Measurements from ENCODE around the gene ANKZF1. TPM values are rescaled to one million over a fixed set of nuclear protein-coding genes. Genes with fewer than 3 reads are reported as not detected.

The ANKZF1 gene
- total and polyA plus RNA-seq, 10 of the 15 experiments (the other 5 are each of a cell fraction or from before 2014, with no cell fraction given) = 3.1 to 104 (median 35.0) TPM

DNA sequence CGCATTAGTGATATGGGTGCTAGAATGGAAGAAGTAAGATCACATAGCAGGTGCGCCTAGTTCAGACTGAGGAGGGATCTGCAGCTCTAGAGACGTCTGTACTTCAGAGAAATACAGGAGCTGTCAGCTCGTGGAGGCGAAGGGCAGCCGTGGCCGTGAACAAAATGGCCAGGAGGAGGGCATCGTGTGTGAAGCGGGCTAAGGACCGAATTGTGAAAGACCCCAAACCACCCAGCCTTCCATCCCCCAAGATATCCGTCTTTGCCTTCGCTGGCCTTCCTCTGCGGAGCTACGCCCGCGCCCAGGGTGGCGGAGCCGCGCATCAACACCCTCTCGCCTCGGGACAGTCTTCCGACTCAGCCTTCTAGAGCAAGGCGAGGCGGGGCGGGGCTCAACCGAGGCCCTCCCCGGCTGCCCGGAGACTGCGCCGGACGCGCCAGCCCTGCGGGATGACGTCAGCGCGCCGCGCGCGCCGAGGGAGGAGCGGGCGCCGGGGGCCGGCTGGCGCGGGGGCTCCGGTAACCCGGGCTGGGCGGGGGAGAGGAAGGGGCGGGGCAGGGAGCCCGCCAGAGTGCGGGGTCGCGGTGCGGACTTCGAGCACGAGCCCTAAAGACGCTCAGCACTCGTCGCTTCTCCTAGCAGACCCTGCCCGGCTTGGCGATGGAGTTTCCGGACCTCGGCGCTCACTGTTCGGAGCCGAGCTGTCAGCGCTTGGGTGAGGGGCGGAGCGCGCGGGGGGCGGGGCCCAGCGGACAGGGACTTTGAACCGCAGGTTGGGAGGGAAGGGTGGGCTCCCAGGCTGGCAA lies 23.1 kb upstream of the ANKZF1 start, which contains the start of gene ZFAND2B (continued):
- no peak for TF ChIP-seq ZBTB33 (IDR thresholded peaks at IDR 0.05)
- TF ChIP-seq, protein P1, sequence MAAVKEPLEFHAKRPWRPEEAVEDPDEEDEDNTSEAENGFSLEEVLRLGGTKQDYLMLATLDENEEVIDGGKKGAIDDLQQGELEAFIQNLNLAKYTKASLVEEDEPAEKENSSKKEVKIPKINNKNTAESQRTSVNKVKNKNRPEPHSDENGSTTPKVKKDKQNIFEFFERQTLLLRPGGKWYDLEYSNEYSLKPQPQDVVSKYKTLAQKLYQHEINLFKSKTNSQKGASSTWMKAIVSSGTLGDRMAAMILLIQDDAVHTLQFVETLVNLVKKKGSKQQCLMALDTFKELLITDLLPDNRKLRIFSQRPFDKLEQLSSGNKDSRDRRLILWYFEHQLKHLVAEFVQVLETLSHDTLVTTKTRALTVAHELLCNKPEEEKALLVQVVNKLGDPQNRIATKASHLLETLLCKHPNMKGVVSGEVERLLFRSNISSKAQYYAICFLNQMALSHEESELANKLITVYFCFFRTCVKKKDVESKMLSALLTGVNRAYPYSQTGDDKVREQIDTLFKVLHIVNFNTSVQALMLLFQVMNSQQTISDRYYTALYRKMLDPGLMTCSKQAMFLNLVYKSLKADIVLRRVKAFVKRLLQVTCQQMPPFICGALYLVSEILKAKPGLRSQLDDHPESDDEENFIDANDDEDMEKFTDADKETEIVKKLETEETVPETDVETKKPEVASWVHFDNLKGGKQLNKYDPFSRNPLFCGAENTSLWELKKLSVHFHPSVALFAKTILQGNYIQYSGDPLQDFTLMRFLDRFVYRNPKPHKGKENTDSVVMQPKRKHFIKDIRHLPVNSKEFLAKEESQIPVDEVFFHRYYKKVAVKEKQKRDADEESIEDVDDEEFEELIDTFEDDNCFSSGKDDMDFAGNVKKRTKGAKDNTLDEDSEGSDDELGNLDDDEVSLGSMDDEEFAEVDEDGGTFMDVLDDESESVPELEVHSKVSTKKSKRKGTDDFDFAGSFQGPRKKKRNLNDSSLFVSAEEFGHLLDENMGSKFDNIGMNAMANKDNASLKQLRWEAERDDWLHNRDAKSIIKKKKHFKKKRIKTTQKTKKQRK (IDR thresholded peaks at IDR 0.05; ENCODE audit: low read depth, low read length) = no peak
- TF ChIP-seq, protein P2, sequence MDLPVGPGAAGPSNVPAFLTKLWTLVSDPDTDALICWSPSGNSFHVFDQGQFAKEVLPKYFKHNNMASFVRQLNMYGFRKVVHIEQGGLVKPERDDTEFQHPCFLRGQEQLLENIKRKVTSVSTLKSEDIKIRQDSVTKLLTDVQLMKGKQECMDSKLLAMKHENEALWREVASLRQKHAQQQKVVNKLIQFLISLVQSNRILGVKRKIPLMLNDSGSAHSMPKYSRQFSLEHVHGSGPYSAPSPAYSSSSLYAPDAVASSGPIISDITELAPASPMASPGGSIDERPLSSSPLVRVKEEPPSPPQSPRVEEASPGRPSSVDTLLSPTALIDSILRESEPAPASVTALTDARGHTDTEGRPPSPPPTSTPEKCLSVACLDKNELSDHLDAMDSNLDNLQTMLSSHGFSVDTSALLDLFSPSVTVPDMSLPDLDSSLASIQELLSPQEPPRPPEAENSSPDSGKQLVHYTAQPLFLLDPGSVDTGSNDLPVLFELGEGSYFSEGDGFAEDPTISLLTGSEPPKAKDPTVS (IDR thresholded peaks at IDR 0.05; ENCODE audit: low read depth, low read length) = no peak
- no peak for TF ChIP-seq ZBTB11 (CRISPR knock-in tag; IDR thresholded peaks at IDR 0.05)
- peak; percentile 77 for TF ChIP-seq SMAD1 (IDR thresholded peaks at IDR 0.05; ENCODE audit: low read depth, partially characterized antibody)
- TF ChIP-seq RELB (IDR thresholded peaks at IDR 0.05; ENCODE audit: low read depth) = peak; percentile 60
- no peak for TF ChIP-seq ZZZ3 (IDR thresholded peaks at IDR 0.05; ENCODE audit: control insufficient read depth, insufficient read length, low read depth)
- no peak for TF ChIP-seq KDM1A (IDR thresholded peaks at IDR 0.05; ENCODE audit: borderline replicate concordance)
- TF ChIP-seq POLR2AphosphoS2 (IDR thresholded peaks at IDR 0.05; ENCODE audit: low read depth, low read length) = peak; percentile 95; the same call in 1 of the 2 replicates
- TF ChIP-seq RELA (IDR thresholded peaks at IDR 0.05; ENCODE audit: borderline replicate concordance, partially characterized antibody) = peak; percentile 45
